ENCODE measurements around the gene CDKN1C. TPM values are rescaled to one million over a fixed set of nuclear protein-coding genes. Genes with fewer than 3 reads are reported as not detected.

CDKN1C gene
- total RNA-seq, 1 donor from 2014 or later = 9.5 TPM

GRCh38 chr11:2920343-2920742 is 34.8 kb upstream of the CDKN1C start:
- H3K27me3 ChIP-seq (ENCODE audit: control insufficient read depth, insufficient read depth, low read length) = no peaks in the 10 kb centered on the region
- no peak for FAIRE-seq
- no peak for TF ChIP-seq CTCF (IDR thresholded peaks at IDR 0.05; ENCODE audit: insufficient read depth, low read length, severe bottlenecking)

DNA sequence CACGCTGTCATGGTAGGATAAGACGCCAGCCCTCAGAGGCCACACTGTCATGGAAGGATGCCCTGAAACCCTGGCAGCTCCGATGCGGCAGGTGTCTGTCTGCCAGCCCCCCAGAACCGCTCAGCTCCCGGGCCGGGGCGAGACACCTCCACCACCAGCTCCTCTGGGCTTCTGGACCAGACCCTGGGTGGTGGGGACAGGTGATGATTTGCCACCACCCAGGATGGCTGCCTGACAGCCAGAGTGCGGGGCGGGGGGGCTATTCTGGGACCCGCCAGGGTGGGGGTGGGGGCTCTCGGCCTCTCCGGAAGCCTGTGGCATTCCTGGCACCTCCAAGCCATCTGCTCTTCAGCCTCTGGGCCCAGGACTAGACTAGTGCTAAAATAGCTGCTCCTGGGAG is 34.3 kb upstream of the CDKN1C start:
- H3K27me3 ChIP-seq (ENCODE audit: control insufficient read depth, insufficient read depth, low read length) = no peaks in the 10 kb centered on the region
- H3K4me3 ChIP-seq (ENCODE audit: low read depth, low read length) = no peak overlapping the region
- no peak for DNase-seq (ENCODE audit: low read depth)
- TF ChIP-seq CTCF (IDR thresholded peaks at IDR 0.05; ENCODE audit: insufficient read depth, low read length, severe bottlenecking) = no peak
- FAIRE-seq = no peak
- no peaks in the 10 kb centered on the region for H3K36me3 ChIP-seq (ENCODE audit: control insufficient read depth, insufficient read depth, low read length)

More at GRCh38 chr11:2920343-2920742, 34.8 kb upstream of the CDKN1C start:
- Histone ChIP-seq H3K4me3 (ENCODE audit: low read depth, low read length) (no peak overlapping the region), H3K36me3 (ENCODE audit: control insufficient read depth, insufficient read depth, low read length) (no peaks in the 10 kb centered on the region)
- DNase-seq (ENCODE audit: low read depth) = no peak

- no peak for DNase-seq (ENCODE audit: low read depth)
- H3K27me3 ChIP-seq (ENCODE audit: control insufficient read depth, insufficient read depth, low read length) = no peaks in the 10 kb centered on the region
- FAIRE-seq = no peak
- no peaks in the 10 kb centered on the region for H3K36me3 ChIP-seq (ENCODE audit: control insufficient read depth, insufficient read depth, low read length)
- TF ChIP-seq CTCF (IDR thresholded peaks at IDR 0.05; ENCODE audit: insufficient read depth, low read length, severe bottlenecking) = no peak
- H3K4me3 ChIP-seq (ENCODE audit: low read depth, low read length) = no peak overlapping the region
Observed at GRCh38 chr11:2919188-2919587, 33.6 kb upstream of the CDKN1C start.

- no peak for TF ChIP-seq CTCF (IDR thresholded peaks at IDR 0.05; ENCODE audit: insufficient read depth, low read length, severe bottlenecking)
- Histone ChIP-seq H3K4me3 (ENCODE audit: low read depth, low read length) (no peak overlapping the region), H3K27me3 (ENCODE audit: control insufficient read depth, insufficient read depth, low read length) (no peaks in the 10 kb centered on the region), H3K36me3 (ENCODE audit: control insufficient read depth, insufficient read depth, low read length) (no peaks in the 10 kb centered on the region)
- no peak for DNase-seq (ENCODE audit: low read depth)
- FAIRE-seq = no peak
Observed at GRCh38 chr11:2917842-2918490, 32.4 kb upstream of the CDKN1C start.

GRCh38 chr11:2916892-2917645 is 31.5 kb upstream of the CDKN1C start:
- FAIRE-seq (no peak), DNase-seq (ENCODE audit: low read depth) (no peak)
- TF ChIP-seq CTCF (IDR thresholded peaks at IDR 0.05; ENCODE audit: insufficient read depth, low read length, severe bottlenecking) = no peak
- no peaks in the 10 kb centered on the region for H3K36me3 ChIP-seq (ENCODE audit: control insufficient read depth, insufficient read depth, low read length)
- H3K27me3 ChIP-seq (ENCODE audit: control insufficient read depth, insufficient read depth, low read length) = no peaks in the 10 kb centered on the region
- H3K4me3 ChIP-seq (ENCODE audit: low read depth, low read length) = no peak overlapping the region

Data from bronchial epithelial cell (primary cell).